NB4 (cell line): ENCODE results near the gene PRADC1.

Source experiments
- POLR2A ChIP-seq: IDR thresholded peaks from 2 replicates; pipeline ENCODE4 v1.6.1; 2011; ENCODE audit warnings: mild to moderate bottlenecking; ENCODE audit not compliant: insufficient read length; ENCODE audit errors: extremely low read depth
- TF ChIP-seq, protein P1 (sequence below): IDR thresholded peaks from one replicate; pipeline ENCODE4 v1.5.1; 2012; ENCODE audit warnings: low read depth, low read length
- TF ChIP-seq, protein P2 (sequence below): IDR thresholded peaks from 2 replicates; pipeline ENCODE4 v1.6.1; 2011; ENCODE audit warnings: low read depth, low read length

DNA sequence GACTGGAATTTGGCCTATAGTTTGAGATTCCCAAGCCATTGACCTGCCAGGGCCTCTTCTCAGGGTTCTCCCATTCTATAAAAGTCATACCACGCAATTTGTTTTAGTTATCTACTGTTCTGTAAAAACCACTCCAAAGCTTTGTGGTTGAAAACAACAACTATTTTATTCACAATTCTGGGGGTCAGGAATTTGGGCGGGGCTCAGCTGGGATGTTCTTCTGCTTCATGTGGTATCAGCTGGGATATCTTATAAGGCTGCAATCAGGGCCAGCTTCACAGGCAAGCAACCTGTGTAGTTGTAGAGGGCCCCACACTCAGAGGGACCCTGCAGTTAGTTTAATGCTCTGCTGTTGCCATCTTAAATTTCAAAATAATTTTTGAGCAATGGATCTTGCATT is 47.1 kb downstream of the PRADC1 start:
- TF ChIP-seq, protein P1, sequence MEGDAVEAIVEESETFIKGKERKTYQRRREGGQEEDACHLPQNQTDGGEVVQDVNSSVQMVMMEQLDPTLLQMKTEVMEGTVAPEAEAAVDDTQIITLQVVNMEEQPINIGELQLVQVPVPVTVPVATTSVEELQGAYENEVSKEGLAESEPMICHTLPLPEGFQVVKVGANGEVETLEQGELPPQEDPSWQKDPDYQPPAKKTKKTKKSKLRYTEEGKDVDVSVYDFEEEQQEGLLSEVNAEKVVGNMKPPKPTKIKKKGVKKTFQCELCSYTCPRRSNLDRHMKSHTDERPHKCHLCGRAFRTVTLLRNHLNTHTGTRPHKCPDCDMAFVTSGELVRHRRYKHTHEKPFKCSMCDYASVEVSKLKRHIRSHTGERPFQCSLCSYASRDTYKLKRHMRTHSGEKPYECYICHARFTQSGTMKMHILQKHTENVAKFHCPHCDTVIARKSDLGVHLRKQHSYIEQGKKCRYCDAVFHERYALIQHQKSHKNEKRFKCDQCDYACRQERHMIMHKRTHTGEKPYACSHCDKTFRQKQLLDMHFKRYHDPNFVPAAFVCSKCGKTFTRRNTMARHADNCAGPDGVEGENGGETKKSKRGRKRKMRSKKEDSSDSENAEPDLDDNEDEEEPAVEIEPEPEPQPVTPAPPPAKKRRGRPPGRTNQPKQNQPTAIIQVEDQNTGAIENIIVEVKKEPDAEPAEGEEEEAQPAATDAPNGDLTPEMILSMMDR = no peak
- TF ChIP-seq, protein P2, sequence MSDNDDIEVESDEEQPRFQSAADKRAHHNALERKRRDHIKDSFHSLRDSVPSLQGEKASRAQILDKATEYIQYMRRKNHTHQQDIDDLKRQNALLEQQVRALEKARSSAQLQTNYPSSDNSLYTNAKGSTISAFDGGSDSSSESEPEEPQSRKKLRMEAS = no peak
- TF ChIP-seq POLR2A = no peak
